ENCODE data around the gene OPRD1. TPM values are rescaled to one million over a fixed set of nuclear protein-coding genes. Genes with fewer than 3 reads are reported as not detected.
"Not testable (repeated sequence)": the region's sequence is repeated elsewhere in the genome, so short reads cannot be mapped to it uniquely, and the experiment has no call there.

The OPRD1 gene
- total and polyA plus RNA-seq, 4 donors: 0.28 to 1.4 (median 0.66) TPM

GRCh38 chr1:28812669-28813468 lies 899 bp downstream of the OPRD1 start:
- Histone ChIP-seq H3K4me3 (ENCODE audit: low read depth, low read length) (no peak overlapping the region), H3K36me3 (ENCODE audit: control insufficient read depth, insufficient read depth, low read length) (no peaks in the 10 kb centered on the region), H3K27ac (ENCODE audit: low read depth, low read length) (no peak overlapping the region), H3K27me3 (ENCODE audit: control insufficient read depth, insufficient read depth, low read length) (peaks cover 51% of the 10 kb centered on the region), H3K9me3 (ENCODE audit: control insufficient read depth, insufficient read depth, low read length) (no peaks in the 10 kb centered on the region), H3K4me1 (ENCODE audit: control insufficient read depth, insufficient read depth, low read length) (peaks cover 13% of the 10 kb centered on the region)
- 35% methylated on average over 30 of the region's 34 CpGs for WGBS (ENCODE audit: insufficient coverage)
- peak in 1 of 6 donors; percentile 39 for DNase-seq (ENCODE audit: low read depth in 4 of 6, low spot score in 6 of 6)

- Histone ChIP-seq H3K36me3 (ENCODE audit: control insufficient read depth, insufficient read depth, low read length) (no peaks in the 10 kb centered on the region), H3K27me3 (ENCODE audit: control insufficient read depth, insufficient read depth, low read length) (peaks cover 51% of the 10 kb centered on the region), H3K27ac (ENCODE audit: low read depth, low read length) (no peak overlapping the region), H3K4me1 (ENCODE audit: control insufficient read depth, insufficient read depth, low read length) (peaks cover 13% of the 10 kb centered on the region), H3K4me3 (ENCODE audit: low read depth, low read length) (no peak overlapping the region), H3K9me3 (ENCODE audit: control insufficient read depth, insufficient read depth, low read length) (no peaks in the 10 kb centered on the region)
- no peak for DNase-seq (ENCODE audit: low read depth in 4 of 6, low spot score in 6 of 6)
- WGBS (ENCODE audit: insufficient coverage): 92% methylated on average over 13 of the region's 15 CpGs
Observed at GRCh38 chr1:28813931-28814465, 2.0 kb downstream of the OPRD1 start.

- Histone ChIP-seq H3K36me3 (ENCODE audit: control insufficient read depth, insufficient read depth, low read length) (no peaks in the 10 kb centered on the region), H3K4me1 (ENCODE audit: control insufficient read depth, insufficient read depth, low read length) (peaks cover 13% of the 10 kb centered on the region), H3K4me3 (ENCODE audit: low read depth, low read length) (no peak overlapping the region), H3K27ac (ENCODE audit: low read depth, low read length) (no peak overlapping the region), H3K27me3 (ENCODE audit: control insufficient read depth, insufficient read depth, low read length) (peaks cover 45% of the 10 kb centered on the region), H3K9me3 (ENCODE audit: control insufficient read depth, insufficient read depth, low read length) (no peaks in the 10 kb centered on the region)
- no peak for DNase-seq (ENCODE audit: low read depth in 4 of 6, low spot score in 6 of 6)
- 44% methylated on average over 10 of the region's 12 CpGs for whole genome bisulfite sequencing (ENCODE audit: insufficient coverage)
Observed at GRCh38 chr1:28815533-28816185, 3.7 kb downstream of the OPRD1 start.

GRCh38 chr1:28817133-28817532 lies 5.2 kb downstream of the OPRD1 start:
- no peaks in the 10 kb centered on the region for H3K36me3 ChIP-seq (ENCODE audit: control insufficient read depth, insufficient read depth, low read length)
- peaks cover 33% of the 10 kb centered on the region for H3K27me3 ChIP-seq (ENCODE audit: control insufficient read depth, insufficient read depth, low read length)
- WGBS (ENCODE audit: insufficient coverage): 79% methylated on average over 5 of the region's 7 CpGs
- H3K4me3 ChIP-seq (ENCODE audit: low read depth, low read length): no peak overlapping the region
- H3K27ac ChIP-seq (ENCODE audit: low read depth, low read length): no peak overlapping the region
- no peaks in the 10 kb centered on the region for H3K9me3 ChIP-seq (ENCODE audit: control insufficient read depth, insufficient read depth, low read length)
- peaks cover 13% of the 10 kb centered on the region for H3K4me1 ChIP-seq (ENCODE audit: control insufficient read depth, insufficient read depth, low read length)
- no peak for DNase-seq (ENCODE audit: low read depth in 4 of 6, low spot score in 6 of 6)

- H3K27ac ChIP-seq (ENCODE audit: low read depth, low read length): no peak overlapping the region
- no peak for DNase-seq (ENCODE audit: low read depth in 4 of 6, low spot score in 6 of 6)
- peaks cover 17% of the 10 kb centered on the region for H3K27me3 ChIP-seq (ENCODE audit: control insufficient read depth, insufficient read depth, low read length)
Observed at GRCh38 chr1:28819020-28819419, 7.0 kb downstream of the OPRD1 start.

GRCh38 chr1:28822799-28823198 lies 10.8 kb downstream of the OPRD1 start:
- no peaks in the 10 kb centered on the region for H3K4me1 ChIP-seq (ENCODE audit: control insufficient read depth, insufficient read depth, low read length)
- H3K27ac ChIP-seq (ENCODE audit: low read depth, low read length): no peak overlapping the region
- H3K27me3 ChIP-seq (ENCODE audit: control insufficient read depth, insufficient read depth, low read length): no peaks in the 10 kb centered on the region
- no peaks in the 10 kb centered on the region for H3K36me3 ChIP-seq (ENCODE audit: control insufficient read depth, insufficient read depth, low read length)
- H3K4me3 ChIP-seq (ENCODE audit: low read depth, low read length): no peak overlapping the region
- H3K9me3 ChIP-seq (ENCODE audit: control insufficient read depth, insufficient read depth, low read length): no peaks in the 10 kb centered on the region
- peak in 1 of 6 donors; percentile 28 for DNase-seq (ENCODE audit: low read depth in 4 of 6, low spot score in 6 of 6)
- 20% methylated on average over 2 of the region's 3 CpGs for WGBS (ENCODE audit: insufficient coverage)

More at GRCh38 chr1:28819020-28819419, 7.0 kb downstream of the OPRD1 start:
- H3K4me3 ChIP-seq (ENCODE audit: low read depth, low read length): no peak overlapping the region
- no peaks in the 10 kb centered on the region for H3K4me1 ChIP-seq (ENCODE audit: control insufficient read depth, insufficient read depth, low read length)
- no peaks in the 10 kb centered on the region for H3K9me3 ChIP-seq (ENCODE audit: control insufficient read depth, insufficient read depth, low read length)
- no peaks in the 10 kb centered on the region for H3K36me3 ChIP-seq (ENCODE audit: control insufficient read depth, insufficient read depth, low read length)

GRCh38 chr1:28824061-28824460 lies 12.1 kb downstream of the OPRD1 start:
- not testable (repeated sequence) for DNase-seq (ENCODE audit: low read depth in 4 of 6, low spot score in 6 of 6); H3K4me3 ChIP-seq (ENCODE audit: low read depth, low read length); H3K9me3 ChIP-seq (ENCODE audit: control insufficient read depth, insufficient read depth, low read length); H3K36me3 ChIP-seq (ENCODE audit: control insufficient read depth, insufficient read depth, low read length); H3K27me3 ChIP-seq (ENCODE audit: control insufficient read depth, insufficient read depth, low read length); H3K27ac ChIP-seq (ENCODE audit: low read depth, low read length); H3K4me1 ChIP-seq (ENCODE audit: control insufficient read depth, insufficient read depth, low read length)
- 93% methylated on average over 4 of the region's 11 CpGs for WGBS (ENCODE audit: insufficient coverage)

GRCh38 chr1:28828227-28828858 lies 16.4 kb downstream of the OPRD1 start:
- 60% methylated on average over 7 of the region's 11 CpGs for WGBS (ENCODE audit: insufficient coverage)
- not testable (repeated sequence) for DNase-seq (ENCODE audit: low read depth in 4 of 6, low spot score in 6 of 6); H3K4me3 ChIP-seq (ENCODE audit: low read depth, low read length); H3K36me3 ChIP-seq (ENCODE audit: control insufficient read depth, insufficient read depth, low read length); H3K4me1 ChIP-seq (ENCODE audit: control insufficient read depth, insufficient read depth, low read length); H3K27ac ChIP-seq (ENCODE audit: low read depth, low read length); H3K9me3 ChIP-seq (ENCODE audit: control insufficient read depth, insufficient read depth, low read length); H3K27me3 ChIP-seq (ENCODE audit: control insufficient read depth, insufficient read depth, low read length)

GRCh38 chr1:28830814-28831213 lies 18.8 kb downstream of the OPRD1 start:
- DNase-seq (ENCODE audit: low read depth in 4 of 6, low spot score in 6 of 6): peak in 2 of 6 donors; percentile 22 to 45
- Histone ChIP-seq H3K27ac (ENCODE audit: low read depth, low read length) (no peak overlapping the region), H3K4me1 (ENCODE audit: control insufficient read depth, insufficient read depth, low read length) (peaks cover 9% of the 10 kb centered on the region), H3K9me3 (ENCODE audit: control insufficient read depth, insufficient read depth, low read length) (no peaks in the 10 kb centered on the region), H3K4me3 (ENCODE audit: low read depth, low read length) (no peak overlapping the region), H3K36me3 (ENCODE audit: control insufficient read depth, insufficient read depth, low read length) (no peaks in the 10 kb centered on the region), H3K27me3 (ENCODE audit: control insufficient read depth, insufficient read depth, low read length) (no peaks in the 10 kb centered on the region)
- 62% methylated on average over 1 of the region's 2 CpGs for WGBS (ENCODE audit: insufficient coverage)
